ENCODE measurements around the gene ASF1B. TPM values are rescaled to one million over a fixed set of nuclear protein-coding genes. Genes with fewer than 3 reads are reported as not detected.

ASF1B gene
- total and polyA plus RNA-seq, 2 donors (not counting 3 experiments of a cell fraction or from before 2014, with no cell fraction given): 39.1 to 42.4 TPM

- POLR2A ChIA-PET: interaction anchor here (1.2 kb wide), 1 partner anchor 9 kb away, joined by 4 read pairs; no protein-coding TSS in a partner anchor
- H3K9me3 ChIP-seq (replicated peaks; ENCODE audit: control insufficient read depth, insufficient read depth, low read length): peaks cover 3% of the 10 kb centered on the region
- H3K79me2 ChIP-seq (ENCODE audit: control insufficient read depth, insufficient read depth, low read length): no peaks in the 10 kb centered on the region
- CTCF ChIA-PET: interaction anchor here (0.6 to 1.0 kb wide), 6 partner anchors 9 to 46 kb away, joined by 3 to 7 read pairs (median 4); partner anchors contain the start of genes ASF1B, MISP3 and PRKACA
- H3K9me1 ChIP-seq (replicated peaks; ENCODE audit: control insufficient read depth, extremely low read depth, insufficient read depth, low read length): no peaks in the 10 kb centered on the region
- peak within 1 kb of the TSS; percentile 78 for H3K9ac ChIP-seq (replicated peaks; ENCODE audit: extremely low read depth, insufficient read depth, low read length)
- H4K20me1 ChIP-seq (replicated peaks; ENCODE audit: control insufficient read depth, extremely low read depth, insufficient read depth, low read length): no peaks in the 10 kb centered on the region
- DNase-seq (ENCODE audit: low read depth, low spot score): peak; percentile 67
- H3K4me1 ChIP-seq (ENCODE audit: control insufficient read depth, extremely low read depth, insufficient read depth, low read length): peaks cover 9% of the 10 kb centered on the region
- H3K27ac ChIP-seq (ENCODE audit: insufficient read depth, low read depth, low read length): peak within 1 kb of the TSS; percentile 65
- H3K27me3 ChIP-seq (ENCODE audit: control insufficient read depth in 2 of 2, insufficient read depth in 2 of 2, low read length in 2 of 2): no peaks in the 10 kb centered on the region
- dilution Hi-C loops (cut with MboI; ENCODE audit: extremely low pct_ligation_motif_present, low sequenced_read_pairs): no loop called here
- no TSS peak for BruUV-seq (replicated peaks)
- no peak for TF ChIP-seq MAX (IDR thresholded peaks at IDR 0.05; ENCODE audit: insufficient read depth, insufficient read length)
- no peak for TF ChIP-seq GATA2 (IDR thresholded peaks at IDR 0.05; ENCODE audit: insufficient read depth, insufficient read length, low read depth, low read length)
- TF ChIP-seq EZH2 (IDR thresholded peaks at IDR 0.05; ENCODE audit: borderline replicate concordance, low read depth, low read length, severe bottlenecking): no peak
- TF ChIP-seq POLR2A (IDR thresholded peaks at IDR 0.05; ENCODE audit: low read depth, low read length): no peak
- no peak for TF ChIP-seq JUN (IDR thresholded peaks at IDR 0.05; ENCODE audit: borderline replicate concordance, insufficient read depth, insufficient read length, low read depth)
- peak; percentile 6 for TF ChIP-seq POLR2AphosphoS5 (IDR thresholded peaks at IDR 0.05; ENCODE audit: insufficient read depth, low read depth, low read length)
- no peak for TF ChIP-seq CTCF (IDR thresholded peaks at IDR 0.05; ENCODE audit: extremely low read depth in 1 of 2, insufficient read depth in 1 of 2, low read depth in 1 of 2, low read length in 2 of 2)
- no peak for TF ChIP-seq FOS (IDR thresholded peaks at IDR 0.05; ENCODE audit: borderline replicate concordance, insufficient read depth, low read length)
- intact Hi-C loops (cut with micrococcal nuclease): loop anchor here (1.0 to 2.0 kb wide), 2 partner anchors 26 to 46 kb away; partner anchors contain the start of genes ASF1B and PRKACA
- H2AFZ ChIP-seq (ENCODE audit: low read depth, low read length): peak within 1 kb of the TSS; percentile 83
- H3K4me3 ChIP-seq (replicated peaks in 1 of 3; ENCODE audit: insufficient read depth in 1 of 3, low read depth in 1 of 3, low read length in 3 of 3): peak within 1 kb of the TSS; percentile 52 to 94 (median 86)
- H3K4me2 ChIP-seq (ENCODE audit: insufficient read depth, low read length): peak within 1 kb of the TSS; percentile 94
- peaks cover 0 to 9% of the 10 kb centered on the region in 2 experiments for H3K36me3 ChIP-seq (ENCODE audit: control insufficient read depth in 2 of 2, extremely low read depth in 1 of 2, insufficient read depth in 2 of 2, low read length in 2 of 2)
- FAIRE-seq: peak; percentile 59
These were observed 45.8 kb downstream of the ASF1B start, which contains the start of gene SAMD1 for GRCh38 chr19:14090509-14091080. TSS of gene SAMD1 (minus strand) at chr19:14090751.
